ENCODE data around the gene THAP12.

DNA sequence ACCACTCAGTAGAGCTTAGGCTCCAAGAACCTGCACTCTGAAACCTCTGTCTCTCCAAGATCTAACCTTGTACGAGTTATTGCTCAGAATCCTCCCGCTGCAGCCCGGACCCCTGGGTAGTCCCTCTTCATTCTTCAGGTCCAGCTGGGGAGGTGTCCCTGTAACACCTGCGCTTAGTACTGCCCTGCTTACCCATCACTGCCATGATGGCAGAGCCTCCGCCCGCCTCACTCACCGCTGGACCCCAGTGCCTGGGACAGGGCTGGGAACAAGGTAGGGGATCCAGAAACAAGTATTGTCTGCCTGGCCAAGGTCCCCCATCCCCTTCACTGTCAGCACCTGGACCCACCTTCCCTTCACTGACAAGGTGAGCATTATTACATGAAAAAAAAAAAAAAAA is 50.3 kb downstream of the THAP12 start:
- TF ChIP-seq POLR2A (IDR thresholded peaks at IDR 0.05; ENCODE audit: low read length) = no peak
- TF ChIP-seq, protein P1, sequence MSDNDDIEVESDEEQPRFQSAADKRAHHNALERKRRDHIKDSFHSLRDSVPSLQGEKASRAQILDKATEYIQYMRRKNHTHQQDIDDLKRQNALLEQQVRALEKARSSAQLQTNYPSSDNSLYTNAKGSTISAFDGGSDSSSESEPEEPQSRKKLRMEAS (IDR thresholded peaks at IDR 0.05) = no peak
